HG03565 (cell line): ENCODE measurements around the gene KCNAB1.

ENCODE experiments used
- ATAC-seq: cut with Tn5 transposase; IDR thresholded peaks from one replicate; pipeline ENCODE4 v1.9.1; 2021; ENCODE audit warnings: mild to moderate bottlenecking, moderate library complexity; ENCODE audit not compliant: unreplicated experiment

KCNAB1 gene

GRCh38 chr3:156522673-156523072 is 402.3 kb downstream of the KCNAB1 start:
- no peak for ATAC-seq

DNA sequence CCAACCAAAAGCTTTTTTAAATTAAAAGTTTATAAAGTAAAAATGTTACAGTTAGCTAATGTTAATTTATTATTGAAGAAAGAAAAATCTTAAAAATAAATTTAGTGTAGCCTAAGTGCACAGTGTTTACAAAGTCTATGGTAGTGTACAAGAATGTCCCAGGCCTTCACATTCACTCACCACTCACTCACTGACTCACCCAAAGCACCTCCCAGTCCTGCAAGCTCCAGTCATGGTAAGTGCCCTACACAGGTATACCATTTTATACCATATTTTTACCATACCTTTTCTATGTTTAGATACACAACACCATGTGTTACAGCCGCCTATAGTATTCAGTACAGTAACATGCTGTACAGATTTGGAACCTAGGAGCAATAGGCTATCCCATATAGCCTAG is 405.4 kb downstream of the KCNAB1 start:
- no peak for ATAC-seq

- no peak for ATAC-seq
These were observed 406.7 kb downstream of the KCNAB1 start for GRCh38 chr3:156527060-156527459.

GRCh38 chr3:156530980-156531379 is 410.6 kb downstream of the KCNAB1 start:
- ATAC-seq = no peak

DNA sequence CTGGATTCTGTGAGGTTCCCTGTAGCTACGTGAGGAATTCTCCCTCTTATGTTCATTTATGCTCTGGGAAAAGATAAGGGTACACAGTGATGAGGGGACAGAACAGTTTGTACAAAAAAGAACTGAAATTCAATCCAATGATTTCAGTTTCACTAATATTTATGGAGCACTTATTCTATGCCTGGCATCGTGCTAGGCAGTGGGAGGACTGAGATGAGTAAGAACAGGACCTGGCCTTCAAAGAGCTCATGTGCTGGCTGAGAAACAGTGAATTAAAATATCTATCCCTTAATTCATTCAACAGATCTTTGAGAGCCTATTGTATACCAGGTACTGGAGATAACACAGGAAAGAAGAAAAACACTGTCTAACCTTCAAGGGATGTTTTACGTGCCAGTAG is 412.4 kb downstream of the KCNAB1 start:
- ATAC-seq = no peak

GRCh38 chr3:156533205-156533604 is 412.8 kb downstream of the KCNAB1 start:
- ATAC-seq = no peak

DNA sequence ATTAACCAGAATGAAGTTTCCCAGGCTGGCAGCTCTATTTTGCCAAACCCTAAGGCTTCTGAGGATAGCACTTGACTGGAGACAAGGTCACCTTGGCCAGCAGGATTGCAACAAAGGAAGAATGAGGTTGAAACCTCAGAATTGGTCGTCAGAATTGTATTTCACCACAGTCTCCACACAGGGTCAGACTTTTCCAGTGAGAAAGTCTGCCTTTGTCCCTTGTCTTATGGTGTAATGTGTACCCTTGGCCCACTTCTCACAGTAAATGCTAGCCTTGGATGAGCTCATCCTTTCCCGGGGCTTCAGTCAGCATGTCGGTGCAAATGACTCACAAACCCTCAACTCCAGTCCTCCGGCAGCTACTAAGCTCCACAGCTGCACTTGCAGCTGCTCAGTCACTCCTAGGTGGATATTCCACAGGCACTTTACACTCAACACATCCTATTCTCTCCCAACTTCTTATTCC is 414.8 kb downstream of the KCNAB1 start:
- ATAC-seq = no peak

- ATAC-seq = no peak
These were observed 415.4 kb downstream of the KCNAB1 start for GRCh38 chr3:156535798-156536197.

- ATAC-seq = no peak
These were observed 416.3 kb downstream of the KCNAB1 start for GRCh38 chr3:156536524-156537316.

DNA sequence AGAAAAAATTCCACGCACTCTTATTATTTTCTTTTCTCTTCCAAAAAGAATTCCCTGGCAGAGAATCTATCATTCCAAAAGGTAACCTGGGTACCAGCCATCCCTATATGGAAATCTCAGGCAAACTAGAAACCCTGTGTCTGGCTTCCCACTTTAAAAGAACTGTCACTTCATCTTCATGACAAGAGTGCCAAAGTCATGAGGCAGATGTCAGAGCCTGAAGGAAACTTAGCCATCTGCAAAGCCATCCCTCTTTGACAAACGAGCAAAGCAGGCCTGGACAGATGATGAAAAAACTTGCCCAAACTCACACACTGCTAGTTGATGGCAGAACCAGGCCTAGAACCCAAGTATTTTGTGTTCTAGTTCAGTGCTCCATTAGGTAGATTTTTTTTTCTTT is 418.7 kb downstream of the KCNAB1 start:
- no peak for ATAC-seq

GRCh38 chr3:156539802-156540201 is 419.4 kb downstream of the KCNAB1 start:
- no peak for ATAC-seq

GRCh38 chr3:156542101-156543042 is 422.0 kb downstream of the KCNAB1 start:
- ATAC-seq = no peak

DNA sequence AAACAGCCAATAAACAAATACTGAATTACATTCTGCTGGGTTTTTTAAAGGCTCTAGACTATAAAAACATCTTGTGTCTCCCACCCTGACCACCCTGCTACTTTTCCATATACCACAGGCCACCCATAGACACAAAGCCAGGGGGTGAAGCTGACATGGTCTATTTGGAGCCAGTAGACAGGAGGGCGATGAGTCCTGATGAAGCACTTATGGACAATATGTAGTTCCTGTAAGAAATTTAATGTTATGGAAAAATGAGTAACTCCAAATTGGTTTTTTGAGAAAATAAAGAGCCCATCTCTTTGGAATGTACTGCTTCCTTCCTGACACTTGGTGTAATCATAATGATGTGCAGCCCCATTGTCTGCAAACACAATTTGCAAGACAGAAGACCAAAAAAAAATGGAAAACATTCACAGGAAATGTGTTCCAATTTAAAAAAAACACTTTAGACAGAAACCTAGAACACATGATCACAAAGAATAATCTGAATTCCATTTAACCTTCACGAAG is 422.7 kb downstream of the KCNAB1 start:
- no peak for ATAC-seq

DNA sequence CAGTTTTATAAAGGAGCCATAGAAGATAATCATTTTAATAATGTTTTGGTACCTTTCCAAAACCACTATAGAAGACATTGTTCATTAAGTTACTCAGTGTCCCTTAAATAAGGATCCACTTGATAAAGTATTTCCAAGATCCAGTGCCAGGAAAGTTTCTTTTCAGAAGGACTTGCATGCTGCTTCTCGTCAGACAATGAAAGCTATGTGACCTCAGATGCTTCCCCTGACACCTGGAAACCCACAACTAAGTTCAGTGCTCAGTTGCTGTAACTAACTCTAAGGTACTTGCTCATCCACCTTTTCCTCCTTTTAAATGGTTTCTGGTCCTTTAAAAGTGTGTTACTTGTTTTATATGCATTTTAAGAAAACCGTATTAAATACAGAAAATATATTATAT is 427.3 kb downstream of the KCNAB1 start:
- ATAC-seq = no peak

DNA sequence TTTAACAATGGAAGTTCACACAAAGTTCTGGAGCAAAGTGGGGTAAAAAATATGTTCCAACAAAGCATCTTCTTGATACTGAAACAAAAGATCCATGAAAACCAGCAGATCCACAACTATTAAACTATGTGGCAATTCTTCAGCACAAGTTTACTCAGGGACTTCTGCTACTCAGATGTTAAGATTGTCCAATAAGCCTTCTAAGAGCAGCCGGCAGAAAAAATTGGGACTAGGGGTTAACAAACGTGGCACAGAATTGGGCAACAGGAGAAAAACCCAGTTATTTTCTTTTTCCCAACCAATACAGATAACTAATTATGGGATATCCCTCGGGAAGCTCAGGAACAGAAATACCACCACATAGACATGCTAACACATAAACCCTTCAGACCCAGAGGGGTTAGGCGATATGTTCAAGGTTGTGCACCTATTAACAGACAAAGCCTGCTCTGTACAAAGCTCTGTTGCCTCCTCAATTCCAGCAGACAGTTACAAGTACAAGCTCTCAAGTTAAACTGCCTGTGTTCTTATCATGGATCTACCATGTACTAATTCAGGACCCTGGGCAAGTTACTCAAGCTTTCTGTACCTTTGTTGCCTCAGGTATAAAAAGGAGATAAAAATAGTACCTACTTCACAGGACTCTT is 427.8 kb downstream of the KCNAB1 start:
- ATAC-seq = no peak

- ATAC-seq = no peak
These were observed 428.5 kb downstream of the KCNAB1 start for GRCh38 chr3:156548902-156549301.

DNA sequence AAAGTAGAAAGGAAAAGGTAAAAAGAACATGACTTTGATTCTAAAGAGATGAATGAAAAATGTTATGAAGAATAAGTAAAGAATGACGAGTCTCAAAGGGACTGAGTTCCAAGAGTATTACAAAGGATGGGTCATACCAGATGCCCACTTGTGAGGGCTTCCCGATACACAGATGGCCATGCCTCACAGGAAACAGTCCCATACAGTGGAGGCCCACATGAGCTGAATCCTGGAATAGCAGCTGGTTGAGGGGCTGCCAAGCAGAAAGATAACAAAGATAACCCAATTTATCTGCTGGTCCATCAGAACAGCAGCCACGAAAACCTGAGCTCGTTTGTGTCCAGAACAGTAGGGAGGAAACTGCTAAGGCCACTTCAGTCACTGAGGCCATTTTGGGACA is 430.9 kb downstream of the KCNAB1 start:
- ATAC-seq = no peak

GRCh38 chr3:156551746-156552145 is 431.4 kb downstream of the KCNAB1 start:
- ATAC-seq = no peak

DNA sequence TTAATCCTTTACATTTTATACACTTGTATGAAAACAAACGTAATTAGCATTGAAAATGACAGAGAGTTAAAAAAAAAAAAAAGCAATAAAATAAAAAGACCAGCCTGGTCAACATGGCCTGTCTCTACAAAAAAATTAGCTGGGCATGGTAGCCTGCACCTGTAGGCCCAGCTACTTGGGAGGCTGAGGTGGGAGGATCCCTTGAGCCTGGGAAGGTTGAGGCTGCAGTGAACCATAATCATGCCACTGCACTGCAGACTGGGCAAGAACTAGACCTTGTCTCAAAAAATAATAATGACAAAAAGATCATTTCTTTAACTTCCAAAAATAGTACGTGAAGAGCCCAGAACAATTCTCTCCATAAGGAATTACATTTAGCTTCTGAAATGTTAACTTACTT is 432.6 kb downstream of the KCNAB1 start:
- no peak for ATAC-seq

GRCh38 chr3:156553705-156554356 is 433.5 kb downstream of the KCNAB1 start:
- no peak for ATAC-seq

- ATAC-seq = no peak
These were observed 434.1 kb downstream of the KCNAB1 start for GRCh38 chr3:156554515-156554841.
